NCI-H128 (cell line): Measurements from ENCODE around the gene PSG1.
"Not testable (repeated sequence)": the region's sequence is repeated elsewhere in the genome, so short reads cannot be mapped to it uniquely, and the experiment has no call there.

ENCODE experiments used
- DNase-seq: peaks from one replicate; lab custom pipeline; 2025; ENCODE audit not compliant: unreplicated experiment; lab: John Stamatoyannopoulos, UW

PSG1 gene

GRCh38 chr19:42882010-42882409 is 2.5 kb upstream of the PSG1 start:
- not testable (repeated sequence) for DNase-seq

- DNase-seq, result not testable (repeated sequence)
These were observed 1.8 kb upstream of the PSG1 start for GRCh38 chr19:42881279-42881678.

GRCh38 chr19:42880621-42881020 is 1.1 kb upstream of the PSG1 start:
- not testable (repeated sequence) for DNase-seq

GRCh38 chr19:42876596-42876995 is 2.9 kb downstream of the PSG1 start:
- DNase-seq, result not testable (repeated sequence)

- DNase-seq, result not testable (repeated sequence)
These were observed 3.6 kb downstream of the PSG1 start for GRCh38 chr19:42875881-42876280.

GRCh38 chr19:42874901-42875813 is 4.4 kb downstream of the PSG1 start:
- DNase-seq, result not testable (repeated sequence)

- not testable (repeated sequence) for DNase-seq
These were observed 5.4 kb downstream of the PSG1 start for GRCh38 chr19:42874136-42874535.

GRCh38 chr19:42872608-42873007 is 6.9 kb downstream of the PSG1 start:
- DNase-seq, result no peak

- DNase-seq, result no peak
These were observed 22.0 kb downstream of the PSG1 start for GRCh38 chr19:42857544-42857867.

- not testable (repeated sequence) for DNase-seq
These were observed 22.5 kb downstream of the PSG1 start for GRCh38 chr19:42856866-42857543.

GRCh38 chr19:42854745-42855144 is 24.8 kb downstream of the PSG1 start:
- DNase-seq, result not testable (repeated sequence)

- DNase-seq, result not testable (repeated sequence)
These were observed 26.3 kb downstream of the PSG1 start for GRCh38 chr19:42853231-42853630.

GRCh38 chr19:42852821-42853220 is 26.7 kb downstream of the PSG1 start:
- not testable (repeated sequence) for DNase-seq

- DNase-seq, result not testable (repeated sequence)
These were observed 27.7 kb downstream of the PSG1 start for GRCh38 chr19:42851718-42852280.

- no peak for DNase-seq
These were observed 28.4 kb downstream of the PSG1 start for GRCh38 chr19:42850981-42851717.

- no peak for DNase-seq
These were observed 32.9 kb downstream of the PSG1 start for GRCh38 chr19:42846597-42846996.

- DNase-seq, result not testable (repeated sequence)
These were observed 35.9 kb downstream of the PSG1 start for GRCh38 chr19:42843631-42844030.

GRCh38 chr19:42832746-42833442 is 46.6 kb downstream of the PSG1 start:
- not testable (repeated sequence) for DNase-seq

- DNase-seq, result not testable (repeated sequence)
These were observed 47.4 kb downstream of the PSG1 start for GRCh38 chr19:42832023-42832680.
